Ectodermal cell (in vitro differentiated cells): ENCODE measurements around the gene FARSB.

Experiments
- H3K27ac ChIP-seq: 2 replicates; pipeline ENCODE4 v1.7.0; 2013; ENCODE audit warnings: mild to moderate bottlenecking, low read depth, low read length; ENCODE audit not compliant: insufficient read depth, poor library complexity, severe bottlenecking
- H3K27me3 ChIP-seq: 2 replicates; pipeline ENCODE4 v1.7.0; 2013; ENCODE audit warnings: mild to moderate bottlenecking, low read length; ENCODE audit not compliant: insufficient read depth, control insufficient read depth, poor library complexity, severe bottlenecking
- H3K36me3 ChIP-seq: one replicate; pipeline ENCODE4 v1.7.0; 2013; ENCODE audit warnings: low read length; ENCODE audit not compliant: control insufficient read depth, insufficient read depth
- H3K4me1 ChIP-seq: one replicate; pipeline ENCODE4 v1.7.0; 2013; ENCODE audit warnings: low read length; ENCODE audit not compliant: control insufficient read depth, insufficient read depth
- H3K4me3 ChIP-seq: 2 replicates; pipeline ENCODE4 v1.7.0; 2013; ENCODE audit warnings: low read depth, low read length, control low read depth; ENCODE audit not compliant: insufficient read depth
- H3K9me3 ChIP-seq: 2 replicates; pipeline ENCODE4 v1.7.0; 2013; ENCODE audit warnings: mild to moderate bottlenecking, low read length, moderate library complexity; ENCODE audit not compliant: control insufficient read depth
- WGBS, 2 experiments: methylation state at CpG; one replicate each; pipeline ENCODE4 v1.1.7; 2013; ENCODE audit warnings: missing lambda C conversion rate in 2 of 2; 5-methylcytosine and 5-hydroxymethylcytosine counted together

FARSB gene

GRCh38 chr2:222641336-222641735 is 14.6 kb downstream of the FARSB start:
- Histone ChIP-seq H3K4me1 (no peaks in the 10 kb centered on the region), H3K27me3 (no peaks in the 10 kb centered on the region), H3K36me3 (peaks cover 12% of the 10 kb centered on the region), H3K27ac (no peak overlapping the region), H3K9me3 (no peaks in the 10 kb centered on the region), H3K4me3 (no peak overlapping the region)
- WGBS, 2 experiments = 93 to 94% methylated on average over 2 of the region's 2 CpGs

- H3K36me3 ChIP-seq = peaks cover 12% of the 10 kb centered on the region
- 94 to 96% methylated on average over 1 of the region's 1 CpG for WGBS, 2 experiments
- H3K27me3 ChIP-seq = no peaks in the 10 kb centered on the region
- H3K27ac ChIP-seq = no peak overlapping the region
- no peaks in the 10 kb centered on the region for H3K9me3 ChIP-seq
- H3K4me3 ChIP-seq = no peak overlapping the region
- H3K4me1 ChIP-seq = no peaks in the 10 kb centered on the region
Measured at GRCh38 chr2:222637067-222637466, 18.8 kb downstream of the FARSB start.

GRCh38 chr2:222635295-222635694 is 20.6 kb downstream of the FARSB start:
- WGBS, 2 experiments = 87 to 94% methylated on average over 1 of the region's 1 CpG
- no peak overlapping the region for H3K4me3 ChIP-seq
- no peak overlapping the region for H3K27ac ChIP-seq
- no peaks in the 10 kb centered on the region for H3K4me1 ChIP-seq
- H3K9me3 ChIP-seq = no peaks in the 10 kb centered on the region
- H3K27me3 ChIP-seq = no peaks in the 10 kb centered on the region
- H3K36me3 ChIP-seq = peaks cover 12% of the 10 kb centered on the region

GRCh38 chr2:222627764-222628163 is 28.1 kb downstream of the FARSB start:
- Histone ChIP-seq H3K27ac (no peak overlapping the region), H3K27me3 (no peaks in the 10 kb centered on the region), H3K9me3 (no peaks in the 10 kb centered on the region), H3K36me3 (peaks cover 11% of the 10 kb centered on the region), H3K4me3 (no peak overlapping the region), H3K4me1 (no peaks in the 10 kb centered on the region)
- 91 to 93% methylated on average over 1 to 2 of the region's 5 CpGs for WGBS, 2 experiments

GRCh38 chr2:222623756-222624309 is 32.1 kb downstream of the FARSB start:
- H3K4me1 ChIP-seq = no peaks in the 10 kb centered on the region
- no peak overlapping the region for H3K4me3 ChIP-seq
- H3K27ac ChIP-seq = no peak overlapping the region
- H3K9me3 ChIP-seq = no peaks in the 10 kb centered on the region
- H3K36me3 ChIP-seq = peaks cover 13% of the 10 kb centered on the region
- no peaks in the 10 kb centered on the region for H3K27me3 ChIP-seq
- WGBS, 2 experiments = 84 to 97% methylated on average over 4 to 5 of the region's 6 CpGs

- no peaks in the 10 kb centered on the region for H3K4me1 ChIP-seq
- no peak overlapping the region for H3K4me3 ChIP-seq
- WGBS, 2 experiments = 100% methylated on average over 1 of the region's 2 CpGs; no CpG with 5 or more reads in 1 of the 2 experiments
- no peaks in the 10 kb centered on the region for H3K27me3 ChIP-seq
- H3K9me3 ChIP-seq = no peaks in the 10 kb centered on the region
- peaks cover 10% of the 10 kb centered on the region for H3K36me3 ChIP-seq
- no peak overlapping the region for H3K27ac ChIP-seq
Measured at GRCh38 chr2:222622910-222623309, 33.0 kb downstream of the FARSB start.

GRCh38 chr2:222621893-222622292 is 34.0 kb downstream of the FARSB start:
- Histone ChIP-seq H3K4me3 (no peak overlapping the region), H3K36me3 (peaks cover 7% of the 10 kb centered on the region), H3K27ac (no peak overlapping the region), H3K4me1 (no peaks in the 10 kb centered on the region), H3K27me3 (no peaks in the 10 kb centered on the region), H3K9me3 (no peaks in the 10 kb centered on the region)
- 91 to 92% methylated on average over 4 of the region's 4 CpGs for WGBS, 2 experiments

GRCh38 chr2:222615320-222615719 is 40.6 kb downstream of the FARSB start:
- Histone ChIP-seq H3K9me3 (no peaks in the 10 kb centered on the region), H3K27me3 (no peaks in the 10 kb centered on the region), H3K36me3 (peaks cover 15% of the 10 kb centered on the region), H3K4me1 (no peaks in the 10 kb centered on the region), H3K27ac (no peak overlapping the region), H3K4me3 (no peak overlapping the region)
- WGBS, 2 experiments = 81 to 83% methylated on average over 2 of the region's 2 CpGs

- Histone ChIP-seq H3K36me3 (peaks cover 8% of the 10 kb centered on the region), H3K27ac (no peak overlapping the region), H3K4me1 (no peaks in the 10 kb centered on the region), H3K4me3 (no peak overlapping the region), H3K27me3 (no peaks in the 10 kb centered on the region), H3K9me3 (no peaks in the 10 kb centered on the region)
- 45 to 52% methylated on average over 2 to 3 of the region's 3 CpGs for WGBS, 2 experiments
Measured at GRCh38 chr2:222613715-222614331, 42.1 kb downstream of the FARSB start.

GRCh38 chr2:222611684-222612083 is 44.2 kb downstream of the FARSB start:
- Histone ChIP-seq H3K27ac (no peak overlapping the region), H3K36me3 (peaks cover 8% of the 10 kb centered on the region), H3K4me1 (no peaks in the 10 kb centered on the region), H3K9me3 (no peaks in the 10 kb centered on the region), H3K27me3 (no peaks in the 10 kb centered on the region), H3K4me3 (no peak overlapping the region)
- 97 to 100% methylated on average over 4 of the region's 4 CpGs for WGBS, 2 experiments
